ENCODE data around the gene AP1G1.
"Not testable (repeated sequence)": the region's sequence is repeated elsewhere in the genome, so short reads cannot be mapped to it uniquely, and the experiment has no call there.

The AP1G1 gene

GRCh38 chr16:71808593-71809459 lies at the start of gene AP1G1:
Gene AP1G1 (minus strand): TSS chr16:71808834. CDS start chr16:71789479, 19,355 bp downstream.
- no peak for DNase-seq

DNA sequence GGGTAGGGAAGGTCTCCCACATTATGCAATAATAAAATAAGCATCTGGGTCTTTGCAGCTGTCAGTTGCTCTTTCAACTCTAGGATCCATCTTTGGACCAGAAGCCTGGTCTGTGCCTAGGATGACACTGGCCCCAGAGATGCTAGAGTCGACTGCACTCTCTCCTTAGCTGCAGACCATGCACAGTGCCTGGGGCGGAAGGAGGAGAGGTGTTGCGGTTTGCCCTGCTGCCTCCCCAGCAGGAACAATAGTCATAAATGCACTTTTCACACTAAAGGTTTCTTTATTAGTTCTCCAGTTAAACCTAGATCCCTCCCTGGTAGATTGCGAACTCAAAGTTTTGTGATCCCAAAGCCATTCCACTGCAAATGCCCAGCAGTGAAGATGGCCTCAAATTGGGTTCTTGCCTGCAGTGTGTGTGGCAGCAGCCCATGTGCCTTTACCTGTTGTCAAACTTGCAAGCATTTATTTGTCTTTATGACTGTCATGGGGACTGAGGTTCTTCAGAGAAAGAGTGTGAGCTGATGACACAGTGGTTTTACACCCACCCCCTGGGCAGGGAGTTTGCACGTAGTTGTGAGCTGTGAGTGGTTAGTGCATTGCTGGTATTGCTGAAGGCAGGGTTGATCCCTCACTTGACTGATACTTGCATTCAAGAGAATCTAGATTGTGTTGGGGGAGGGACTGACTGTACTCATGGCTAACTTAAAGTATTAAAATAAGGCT lies 47.5 kb upstream of the AP1G1 start:
- no peak for DNase-seq

DNA sequence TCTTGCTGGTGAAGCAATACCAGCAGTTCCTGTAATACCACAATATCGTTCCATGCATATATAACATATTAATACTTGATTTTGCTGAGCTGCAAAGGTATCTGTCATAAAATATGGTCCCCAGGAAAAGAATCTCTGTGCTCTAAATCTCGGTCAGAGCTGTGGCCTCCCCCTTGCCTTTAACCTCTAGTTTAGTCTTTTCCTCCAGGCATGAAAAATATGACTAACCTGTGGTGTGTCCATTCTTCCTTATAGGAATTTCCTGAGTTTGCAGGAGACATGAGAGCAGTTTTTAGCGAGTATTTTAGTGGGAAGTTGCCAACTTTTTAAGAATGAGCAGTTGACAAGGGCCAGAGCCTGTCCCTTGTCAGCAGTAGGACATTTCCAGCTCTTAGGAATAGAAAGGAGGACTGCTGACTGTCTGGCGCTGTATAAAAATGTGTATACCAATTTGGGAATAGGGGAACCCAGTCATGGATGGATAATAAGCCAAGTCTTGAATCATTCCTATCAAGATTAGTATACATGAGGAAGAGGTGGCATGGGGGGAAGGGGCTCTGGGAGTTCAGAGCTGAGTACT lies 45.8 kb upstream of the AP1G1 start:
- no peak for DNase-seq

GRCh38 chr16:71853413-71853812 lies 44.8 kb upstream of the AP1G1 start:
- DNase-seq: no peak

DNA sequence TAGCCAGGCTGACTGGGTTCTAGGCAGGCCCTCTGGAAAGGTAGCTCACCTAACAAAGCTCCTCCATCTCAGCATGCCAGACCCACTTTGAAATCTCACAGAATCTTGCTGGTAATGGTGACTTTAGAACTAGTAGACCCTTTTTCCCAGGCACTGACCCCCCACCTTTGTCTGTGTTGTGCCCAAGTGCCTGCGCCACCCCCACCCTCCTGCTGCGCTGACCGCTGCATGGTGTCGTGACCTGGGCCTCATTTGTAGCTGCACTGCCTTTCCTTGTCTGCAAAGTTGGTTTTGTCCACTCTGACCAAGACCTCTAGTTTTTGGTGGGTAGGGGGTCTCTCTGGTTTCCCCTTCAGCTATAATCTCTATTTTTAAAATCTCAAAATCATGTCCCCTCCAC lies 43.9 kb upstream of the AP1G1 start:
- DNase-seq: no peak

- DNase-seq: no peak
These were observed 43.5 kb upstream of the AP1G1 start for GRCh38 chr16:71852158-71852557.

DNA sequence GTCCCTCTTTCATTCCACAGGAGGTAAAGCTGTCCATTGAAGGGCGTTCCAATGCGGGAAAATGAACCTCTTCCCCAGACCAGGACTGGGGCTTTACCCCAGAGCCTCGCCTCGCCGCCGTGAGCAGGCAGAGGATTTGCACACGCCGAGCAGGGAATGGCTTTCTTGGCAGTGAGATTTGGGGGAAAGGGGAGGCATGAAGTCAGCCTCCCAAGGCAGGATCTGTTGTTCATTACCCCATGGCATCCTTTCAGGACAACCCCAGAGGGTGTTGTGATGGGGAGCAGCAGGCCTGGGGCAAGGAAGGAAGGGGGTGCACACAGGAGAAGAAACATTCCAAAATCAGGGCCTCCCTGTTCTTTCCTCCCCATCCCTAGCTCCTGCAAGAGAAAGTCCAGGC lies 43.1 kb upstream of the AP1G1 start:
- DNase-seq: no peak

GRCh38 chr16:71848622-71849021 lies 40.0 kb upstream of the AP1G1 start:
- DNase-seq: no peak

GRCh38 chr16:71847096-71847495 lies 38.5 kb upstream of the AP1G1 start:
- no peak for DNase-seq

DNA sequence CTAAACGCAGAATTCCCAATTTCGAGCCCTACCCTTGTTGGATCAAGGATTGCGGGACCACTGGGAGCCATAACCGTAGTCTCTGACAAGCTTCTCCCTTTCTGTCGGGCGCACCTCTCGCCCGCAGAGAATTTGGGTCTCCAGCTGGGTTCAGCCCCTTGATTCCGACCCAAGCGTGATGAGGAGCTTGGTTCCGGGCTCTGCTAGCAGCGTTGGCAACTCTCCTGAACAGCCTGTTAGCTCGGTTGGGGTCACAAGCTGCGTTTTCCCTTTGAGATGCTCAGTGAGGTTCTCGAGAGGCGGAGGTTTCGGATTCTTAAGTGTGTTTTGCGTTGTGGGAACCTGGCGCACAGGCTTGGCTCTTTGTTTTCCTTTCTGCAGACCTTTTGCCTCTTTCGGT lies 37.8 kb upstream of the AP1G1 start:
- no peak for DNase-seq

GRCh38 chr16:71845639-71846430 lies 37.2 kb upstream of the AP1G1 start, which contains the start of gene ATXN1L:
Gene ATXN1L (plus strand): TSS chr16:71845976. CDS start chr16:71849741, 3,765 bp downstream.
- no peak for DNase-seq

DNA sequence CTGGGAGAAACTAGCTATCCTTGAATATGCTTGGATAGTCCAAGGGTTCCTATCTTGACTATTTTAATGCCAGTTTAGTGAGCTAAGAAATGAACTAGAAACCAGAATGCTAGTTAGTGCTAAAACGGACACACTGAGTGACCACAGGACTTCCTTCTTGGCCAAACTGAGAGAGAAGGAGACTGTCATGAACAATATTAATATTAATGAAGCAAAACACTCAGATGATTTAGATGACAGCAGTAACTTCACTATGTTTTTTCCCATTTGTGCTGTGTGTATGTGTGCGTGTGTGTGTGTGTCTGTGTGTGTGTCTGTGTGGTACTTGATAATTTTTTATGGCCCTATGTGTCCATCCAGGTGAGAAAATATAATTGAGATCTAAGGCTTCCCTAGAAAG lies 34.9 kb upstream of the AP1G1 start:
- DNase-seq: no peak

DNA sequence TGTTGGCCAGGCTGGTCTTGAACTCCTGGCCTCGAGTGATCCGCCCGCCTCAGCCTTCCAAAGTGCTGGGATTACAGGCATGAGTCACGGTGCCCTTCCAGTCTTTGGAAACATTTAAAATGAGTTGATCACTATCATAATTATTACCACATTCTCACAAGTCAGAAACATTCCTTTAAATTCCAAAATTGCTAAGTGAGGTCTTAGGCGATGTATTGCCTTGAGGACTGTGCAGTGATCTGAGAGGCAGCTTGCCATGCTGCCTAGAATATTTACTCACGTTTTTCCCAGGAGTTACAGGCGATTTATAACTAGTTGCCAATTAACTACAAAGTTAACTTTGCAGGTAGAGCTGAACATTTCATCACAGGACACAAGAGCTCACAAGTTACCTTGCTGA lies 31.4 kb upstream of the AP1G1 start:
- no peak for DNase-seq

GRCh38 chr16:71837150-71837549 lies 28.5 kb upstream of the AP1G1 start:
- no peak for DNase-seq

GRCh38 chr16:71834291-71834690 lies 25.7 kb upstream of the AP1G1 start:
- no peak for DNase-seq

GRCh38 chr16:71832112-71832511 lies 23.5 kb upstream of the AP1G1 start:
- DNase-seq: not testable (repeated sequence)

DNA sequence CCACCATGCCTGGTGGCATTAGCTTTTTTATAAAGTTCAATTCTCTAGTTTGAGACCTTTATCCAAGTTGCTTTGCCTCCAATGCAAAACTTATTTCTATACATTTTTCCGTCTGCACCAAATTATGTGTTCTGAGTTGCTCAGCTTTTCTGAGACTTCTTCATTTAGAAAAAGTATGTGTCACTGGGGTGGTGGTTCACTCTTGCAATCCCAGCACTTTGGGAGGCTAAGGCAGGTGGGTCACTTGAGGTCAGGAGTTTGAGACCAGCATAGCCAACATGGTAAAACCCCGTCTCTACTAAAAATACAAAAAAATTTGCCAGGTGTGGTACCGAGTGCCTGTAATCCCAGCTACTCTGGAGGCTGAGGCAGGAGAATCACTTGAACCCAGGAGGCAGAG lies 23.1 kb upstream of the AP1G1 start:
- DNase-seq: not testable (repeated sequence)

- no peak for DNase-seq
These were observed 21.7 kb upstream of the AP1G1 start for GRCh38 chr16:71830359-71830758.

- DNase-seq: no peak
These were observed 17.9 kb upstream of the AP1G1 start for GRCh38 chr16:71826533-71827017.

- DNase-seq: not testable (repeated sequence)
These were observed 8.5 kb upstream of the AP1G1 start for GRCh38 chr16:71817155-71817500.

DNA sequence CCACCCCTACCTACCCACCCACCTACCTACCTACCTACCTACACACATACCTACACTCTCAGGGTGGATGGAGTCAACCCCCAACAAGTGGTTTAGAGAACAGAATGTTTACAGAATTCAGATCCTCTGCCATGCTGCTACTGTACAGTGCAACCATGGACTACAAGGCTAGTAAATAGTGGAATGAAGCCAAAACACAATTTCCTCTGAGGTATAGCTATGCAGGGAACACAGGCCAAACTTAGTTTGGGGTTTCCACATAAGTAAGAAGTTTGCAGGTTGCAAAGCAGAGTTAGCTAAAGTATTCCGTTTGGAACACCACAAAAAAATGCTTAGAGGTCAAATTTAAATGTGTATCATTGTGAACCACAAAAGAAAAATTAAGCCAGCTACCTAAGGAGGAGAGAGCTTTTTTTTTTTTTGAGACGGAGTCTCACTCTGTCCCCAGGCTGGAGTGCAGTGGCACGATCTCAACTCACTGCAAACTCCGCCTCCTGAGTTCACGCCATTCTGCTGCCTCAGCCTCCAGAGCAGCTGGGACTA lies 2.7 kb upstream of the AP1G1 start:
- no peak for DNase-seq

GRCh38 chr16:71810155-71810530 lies 1.5 kb upstream of the AP1G1 start:
- not testable (repeated sequence) for DNase-seq

Data from cortex of kidney (tissue), 1 donor.